Liver (tissue), 9 donors: ENCODE results near the gene KIRREL3. TPM values are rescaled to one million over a fixed set of nuclear protein-coding genes. Genes with fewer than 3 reads are reported as not detected.

Experiments used
- DNase-seq: peaks from one replicate; pipeline ENCODE4 v3.0.0-alpha.2; 2017; ENCODE audit warnings: low spot score
- H3K27ac ChIP-seq, 2 donors: one replicate each; pipeline ENCODE4 v1.7.0; 2013; ENCODE audit warnings: inconsistent platforms in 2 of 2, low read length in 2 of 2, control low read depth in 1 of 2, low read depth in 1 of 2, mild to moderate bottlenecking in 1 of 2
- H3K27me3 ChIP-seq, 4 donors: one replicate each; pipeline versions ENCODE4 v1.6.1 to v1.7.0; 2013; ENCODE audit warnings: low read length in 3 of 4, inconsistent platforms in 1 of 4, mild to moderate bottlenecking in 1 of 4, moderate library complexity in 1 of 4; ENCODE audit not compliant: control insufficient read depth in 4 of 4, insufficient read depth in 4 of 4
- H3K36me3 ChIP-seq, 4 donors: one replicate each; pipeline versions ENCODE4 v1.6.1 to v1.7.0; 2013; ENCODE audit warnings: low read length in 3 of 4, mild to moderate bottlenecking in 3 of 4, low read depth in 1 of 4, moderate library complexity in 1 of 4; ENCODE audit not compliant: control insufficient read depth in 4 of 4, insufficient read depth in 3 of 4
- H3K4me1 ChIP-seq, 4 donors: one replicate each; pipeline versions ENCODE4 v1.6.1 to v1.7.0; 2013; ENCODE audit warnings: low read length in 3 of 4, mild to moderate bottlenecking in 3 of 4, moderate library complexity in 1 of 4; ENCODE audit not compliant: control insufficient read depth in 4 of 4, insufficient read depth in 4 of 4
- H3K4me3 ChIP-seq, 3 donors: one replicate each; pipeline versions ENCODE4 v1.6.1 to v1.7.0; 2013; ENCODE audit warnings: low read length in 3 of 3, control low read depth in 1 of 3, low read depth in 1 of 3, mild to moderate bottlenecking in 1 of 3
- H3K9ac ChIP-seq, 2 donors: one replicate each; pipeline ENCODE4 v1.7.0; 2013; ENCODE audit warnings: low read length in 2 of 2, mild to moderate bottlenecking in 2 of 2, moderate library complexity in 2 of 2, control low read depth in 1 of 2, low read depth in 1 of 2
- H3K9me3 ChIP-seq, 4 donors: one replicate each; pipeline versions ENCODE4 v1.6.1 to v1.7.0; 2013; ENCODE audit warnings: low read length in 3 of 4; ENCODE audit not compliant: control insufficient read depth in 4 of 4
- EGR1 ChIP-seq, 2 donors: IDR thresholded peaks; 2 replicates each; pipeline ENCODE4 v1.6.1; 2016 to 2018; ENCODE audit warnings: antibody characterized with exemption in 2 of 2, low read depth in 2 of 2
- FOXA1 ChIP-seq: IDR thresholded peaks from 2 replicates; pipeline ENCODE4 v1.6.1; 2016; ENCODE audit warnings: antibody characterized with exemption
- FOXA2 ChIP-seq: IDR thresholded peaks from 2 replicates; pipeline ENCODE4 v1.6.1; 2016; ENCODE audit warnings: antibody characterized with exemption
- GABPA ChIP-seq, 2 donors: IDR thresholded peaks in 1 of 2; conservative IDR thresholded peaks in 1 of 2; 2 replicates each; pipeline ENCODE4 v1.6.1; 2016; ENCODE audit warnings: antibody characterized with exemption in 2 of 2, mild to moderate bottlenecking in 1 of 2, moderate library complexity in 1 of 2
- HNF4A ChIP-seq, 2 donors: conservative IDR thresholded peaks; 2 replicates each; pipeline ENCODE4 v1.6.1; 2016; ENCODE audit warnings: antibody characterized with exemption in 2 of 2, mild to moderate bottlenecking in 2 of 2
- HNF4G ChIP-seq: IDR thresholded peaks from 2 replicates; pipeline ENCODE4 v1.6.1; 2016; ENCODE audit warnings: antibody characterized with exemption
- JUND ChIP-seq, 2 donors: IDR thresholded peaks; 2 replicates each; pipeline ENCODE4 v1.6.1; 2016; ENCODE audit warnings: antibody characterized with exemption in 2 of 2
- NR2F2 ChIP-seq: IDR thresholded peaks from 2 replicates; pipeline ENCODE4 v1.6.1; 2016; ENCODE audit warnings: antibody characterized with exemption
- REST ChIP-seq: IDR thresholded peaks from 2 replicates; pipeline ENCODE4 v1.6.1; 2016; ENCODE audit warnings: antibody characterized with exemption, mild to moderate bottlenecking
- RXRA ChIP-seq, 2 donors: IDR thresholded peaks; 2 replicates each; pipeline ENCODE4 v1.6.1; 2017 to 2018; ENCODE audit warnings: antibody characterized with exemption in 2 of 2, mild to moderate bottlenecking in 1 of 2
- SP1 ChIP-seq: IDR thresholded peaks from 2 replicates; pipeline ENCODE4 v1.6.1; 2018; ENCODE audit warnings: antibody characterized with exemption, mild to moderate bottlenecking
- TAF1 ChIP-seq: conservative IDR thresholded peaks from 2 replicates; pipeline ENCODE4 v1.6.1; 2016; ENCODE audit warnings: antibody characterized with exemption, mild to moderate bottlenecking
- YY1 ChIP-seq: IDR thresholded peaks from 2 replicates; pipeline ENCODE4 v1.6.1; 2016; ENCODE audit warnings: antibody characterized with exemption, mild to moderate bottlenecking
- WGBS: extraction: QIAGEN DNeasy Blood & Tissue Kit; methylation state at CpG from one replicate; pipeline ENCODE4 v1.1.7; 2013; 5-methylcytosine and 5-hydroxymethylcytosine counted together
- polyA plus RNA-seq, 2 donors: library from polyadenylated mRNA; stranded (reverse) in 1 of 2; unstranded in 1 of 2; fragments of 200-250 nt in 1 of 2; fragments of >200 nt in 1 of 2; fragmentation: Nextera tagmentation in 1 of 2; extraction: Ambion mirVana in 1 of 2; gene quantifications; one replicate each; pipeline versions ENCODE4 v1.2.1 to v1.2.3, GENCODE V29; 2013 to 2015
- total RNA-seq, 2 donors: library from RNA; depleted of rRNA; stranded (reverse); fragments of >200 nt; gene quantifications; one replicate each; pipeline ENCODE4 v1.2.3, GENCODE V29; 2014
- TF ChIP-seq, protein P1 (sequence below): IDR thresholded peaks from 2 replicates; pipeline ENCODE4 v1.6.1; 2016; ENCODE audit warnings: antibody characterized with exemption
- TF ChIP-seq, protein P2 (sequence below): fragments of 150-350 bp; IDR thresholded peaks from 2 replicates; pipeline ENCODE4 v1.5.1; 2017; ENCODE audit warnings: improper control_type of control experiment, low read depth, low read length; ENCODE audit not compliant: missing input control
- TF ChIP-seq, protein P3 (sequence below): IDR thresholded peaks from 2 replicates; pipeline ENCODE4 v1.6.1; 2016; ENCODE audit warnings: antibody characterized with exemption
- donor health status: healthy.
- donor health status: healthy.
- donor health status: healthy.
- donor health status: healthy.
- donor health status: healthy.

The KIRREL3 gene
- total and polyA plus RNA-seq, 4 donors = 0.03 to 0.29 (median 0.08) TPM; not detected in 1

DNA sequence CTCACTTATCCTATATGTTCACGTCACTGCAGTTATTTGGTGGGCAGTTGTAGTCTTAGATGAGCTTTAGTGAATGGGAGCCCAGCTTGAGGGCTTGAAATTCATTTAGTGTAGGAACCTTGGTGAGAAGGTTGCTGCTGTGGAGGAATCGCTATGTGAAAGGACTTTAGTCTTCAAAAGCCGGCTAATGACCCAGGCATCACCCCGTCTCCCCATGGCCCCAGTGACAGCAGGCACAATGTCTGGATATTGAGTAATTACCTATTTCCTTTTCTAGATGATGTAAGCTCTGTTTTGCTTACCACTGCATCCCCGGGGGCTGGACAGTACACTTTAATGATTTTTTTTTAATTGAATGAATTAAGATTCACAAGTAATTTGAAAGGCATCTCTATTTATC is 361.9 kb downstream of the KIRREL3 start:
- H3K36me3 ChIP-seq = no peaks in the 10 kb centered on the region
- H3K4me1 ChIP-seq = peaks cover 0 to 2% (median 0%) of the 10 kb centered on the region in 4 donors
- TF ChIP-seq, protein P1, sequence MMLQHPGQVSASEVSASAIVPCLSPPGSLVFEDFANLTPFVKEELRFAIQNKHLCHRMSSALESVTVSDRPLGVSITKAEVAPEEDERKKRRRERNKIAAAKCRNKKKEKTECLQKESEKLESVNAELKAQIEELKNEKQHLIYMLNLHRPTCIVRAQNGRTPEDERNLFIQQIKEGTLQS = no peak
- TF ChIP-seq RXRA (IDR thresholded peaks at IDR 0.05) (peak; percentile 28 to 40), GABPA (IDR thresholded peaks at IDR 0.05 in 1 of 2, conservative IDR thresholded peaks at IDR 0.05 in 1 of 2) (no peak), SP1 (peak; percentile 32), JUND (IDR thresholded peaks at IDR 0.05) (no peak), HNF4A (conservative IDR thresholded peaks at IDR 0.05) (peak; percentile 25 to 50)
- no peak overlapping the region for H3K9ac ChIP-seq
- 31% methylated on average over 5 of the region's 5 CpGs for WGBS
- H3K4me3 ChIP-seq = no peak overlapping the region
- H3K9me3 ChIP-seq = no peaks in the 10 kb centered on the region
- no peak for DNase-seq
- H3K27ac ChIP-seq = no peak overlapping the region
- H3K27me3 ChIP-seq = no peaks in the 10 kb centered on the region

DNA sequence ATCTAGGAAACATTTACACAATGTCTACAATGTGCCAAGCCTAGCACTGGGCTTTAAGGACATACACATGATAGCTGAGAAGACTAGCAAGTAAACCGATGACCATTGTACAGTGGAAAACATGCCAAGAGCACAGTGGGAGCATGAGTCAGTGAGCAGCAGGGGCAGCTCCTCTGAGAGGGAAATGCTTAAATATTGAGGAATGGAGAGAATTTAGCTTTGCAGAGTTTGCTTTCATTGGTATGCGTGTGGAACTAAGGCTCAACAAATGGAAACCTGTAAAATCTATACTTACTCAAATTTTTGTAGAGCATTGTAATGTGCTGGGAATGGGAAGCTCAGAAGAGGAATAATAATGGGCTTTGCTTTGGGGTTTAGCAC is 362.8 kb downstream of the KIRREL3 start:
- no peak for DNase-seq
- Histone ChIP-seq H3K27ac (no peak overlapping the region), H3K27me3 (no peaks in the 10 kb centered on the region), H3K9me3 (no peaks in the 10 kb centered on the region), H3K4me1 (peaks cover 0 to 2% (median 0%) of the 10 kb centered on the region in 4 donors), H3K9ac (no peak overlapping the region), H3K36me3 (no peaks in the 10 kb centered on the region), H3K4me3 (no peak overlapping the region)
- no peak for TF ChIP-seq SP1
- TF ChIP-seq, protein P2, sequence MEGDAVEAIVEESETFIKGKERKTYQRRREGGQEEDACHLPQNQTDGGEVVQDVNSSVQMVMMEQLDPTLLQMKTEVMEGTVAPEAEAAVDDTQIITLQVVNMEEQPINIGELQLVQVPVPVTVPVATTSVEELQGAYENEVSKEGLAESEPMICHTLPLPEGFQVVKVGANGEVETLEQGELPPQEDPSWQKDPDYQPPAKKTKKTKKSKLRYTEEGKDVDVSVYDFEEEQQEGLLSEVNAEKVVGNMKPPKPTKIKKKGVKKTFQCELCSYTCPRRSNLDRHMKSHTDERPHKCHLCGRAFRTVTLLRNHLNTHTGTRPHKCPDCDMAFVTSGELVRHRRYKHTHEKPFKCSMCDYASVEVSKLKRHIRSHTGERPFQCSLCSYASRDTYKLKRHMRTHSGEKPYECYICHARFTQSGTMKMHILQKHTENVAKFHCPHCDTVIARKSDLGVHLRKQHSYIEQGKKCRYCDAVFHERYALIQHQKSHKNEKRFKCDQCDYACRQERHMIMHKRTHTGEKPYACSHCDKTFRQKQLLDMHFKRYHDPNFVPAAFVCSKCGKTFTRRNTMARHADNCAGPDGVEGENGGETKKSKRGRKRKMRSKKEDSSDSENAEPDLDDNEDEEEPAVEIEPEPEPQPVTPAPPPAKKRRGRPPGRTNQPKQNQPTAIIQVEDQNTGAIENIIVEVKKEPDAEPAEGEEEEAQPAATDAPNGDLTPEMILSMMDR = no peak
- TF ChIP-seq, protein P1 = no peak
- no peak for TF ChIP-seq GABPA (IDR thresholded peaks at IDR 0.05 in 1 of 2, conservative IDR thresholded peaks at IDR 0.05 in 1 of 2)
- no peak for TF ChIP-seq FOXA1
- TF ChIP-seq YY1 = no peak
- TF ChIP-seq TAF1 = no peak
- TF ChIP-seq FOXA2 = no peak
- TF ChIP-seq EGR1 (IDR thresholded peaks at IDR 0.05; ENCODE audit: low read depth in 2 of 2) = no peak
- TF ChIP-seq, protein P3, sequence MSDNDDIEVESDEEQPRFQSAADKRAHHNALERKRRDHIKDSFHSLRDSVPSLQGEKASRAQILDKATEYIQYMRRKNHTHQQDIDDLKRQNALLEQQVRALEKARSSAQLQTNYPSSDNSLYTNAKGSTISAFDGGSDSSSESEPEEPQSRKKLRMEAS = no peak
- TF ChIP-seq NR2F2 = no peak
- TF ChIP-seq JUND (IDR thresholded peaks at IDR 0.05) = no peak
- TF ChIP-seq HNF4G = no peak
- no peak for TF ChIP-seq HNF4A (conservative IDR thresholded peaks at IDR 0.05)
- no peak for TF ChIP-seq REST
- 89% methylated on average over 2 of the region's 2 CpGs for WGBS
